HL-60/S4 treated with phorbol 12-myristate 13-acetate at 8.2 ng/mL for 4 days and 3 days (cell line): ENCODE data around the gene SPC24.
"Not testable (repeated sequence)": the region's sequence is repeated elsewhere in the genome, so short reads cannot be mapped to it uniquely, and the experiment has no call there.

Source experiments
- in situ Hi-C: fragments of 300-500 bp; cut with MboI; formaldehyde crosslinking; loops from 2 replicates; pipeline ENCODE4 v1.15.0; 2022; ENCODE audit warnings: low sequenced_read_pairs

Gene SPC24

GRCh38 chr19:11166281-11167142, 10.9 kb upstream of the SPC24 start:
- in situ Hi-C loops: no loop called here

- in situ Hi-C loops: no loop called here
These were observed 10.0 kb upstream of the SPC24 start for GRCh38 chr19:11165486-11166030.

- in situ Hi-C loops: no loop called here
These were observed 9.4 kb upstream of the SPC24 start for GRCh38 chr19:11164879-11165406.

- in situ Hi-C loops: no loop called here
These were observed 8.7 kb upstream of the SPC24 start for GRCh38 chr19:11164296-11164695.

GRCh38 chr19:11160440-11160768, 4.8 kb upstream of the SPC24 start:
- in situ Hi-C loops: not testable (repeated sequence)

- in situ Hi-C loops: no loop called here
These were observed 4.2 kb upstream of the SPC24 start for GRCh38 chr19:11159598-11160439.

GRCh38 chr19:11154683-11155047, 917 bp downstream of the SPC24 start:
- in situ Hi-C loops: no loop called here

- in situ Hi-C loops: no loop called here
These were observed 3.1 kb downstream of the SPC24 start for GRCh38 chr19:11152318-11153062.

GRCh38 chr19:11151181-11151580, 4.4 kb downstream of the SPC24 start:
- in situ Hi-C loops: no loop called here

GRCh38 chr19:11148001-11148400, 7.6 kb downstream of the SPC24 start:
- in situ Hi-C loops: no loop called here

- in situ Hi-C loops: no loop called here
These were observed 10.1 kb downstream of the SPC24 start for GRCh38 chr19:11145536-11145924.

GRCh38 chr19:11142528-11143171, 12.9 kb downstream of the SPC24 start:
- in situ Hi-C loops: no loop called here

- in situ Hi-C loops: no loop called here
These were observed 13.6 kb downstream of the SPC24 start for GRCh38 chr19:11141937-11142527.

GRCh38 chr19:11140896-11141295, 14.7 kb downstream of the SPC24 start:
- in situ Hi-C loops: no loop called here

GRCh38 chr19:11140023-11140538, 15.5 kb downstream of the SPC24 start:
- in situ Hi-C loops: not testable (repeated sequence)

- in situ Hi-C loops: no loop called here
These were observed 16.8 kb downstream of the SPC24 start for GRCh38 chr19:11138601-11139300.

GRCh38 chr19:11137542-11138384, 17.8 kb downstream of the SPC24 start:
- in situ Hi-C loops: no loop called here

GRCh38 chr19:11136400-11137101, 19.0 kb downstream of the SPC24 start:
- in situ Hi-C loops: no loop called here
